ENCODE data around the gene SLC25A6. TPM values are rescaled to one million over a fixed set of nuclear protein-coding genes. Genes with fewer than 3 reads are reported as not detected.

SLC25A6 gene
- polyA plus RNA-seq (2013): 444 and 461 TPM in 2 replicates

GRCh38 chrX:1391707-1392375 is at the start of gene SLC25A6:
SLC25A6 (minus strand) TSS chrX:1392113; CDS start chrX:1392009, 104 bp downstream.
- Histone ChIP-seq H3K79me2 (ENCODE audit: control insufficient read depth, insufficient read depth, low read length, poor library complexity) (peaks cover 21% of the 10 kb centered on the region), H3K4me1 (ENCODE audit: control insufficient read depth in 1 of 2, insufficient read depth in 2 of 2, low read length in 2 of 2) (peaks cover 8 to 9% of the 10 kb centered on the region in 2 experiments), H3K23ac (ENCODE audit: low read length) (no peak within 1 kb of the TSS), H2BK5ac (ENCODE audit: low read depth, low read length, poor library complexity) (peak within 1 kb of the TSS; percentile 98), H2AFZ (ENCODE audit: insufficient read depth, low read length, poor library complexity) (peak within 1 kb of the TSS; percentile 93), H2BK12ac (ENCODE audit: low read length) (peak within 1 kb of the TSS; percentile 55), H2BK120ac (ENCODE audit: insufficient read depth, low read length, poor library complexity) (peak within 1 kb of the TSS; percentile 99), H4K91ac (ENCODE audit: low read depth, low read length) (peak within 1 kb of the TSS; percentile 100), H3K4me3 (ENCODE audit: low read depth, low read length) (peak within 1 kb of the TSS; percentile 99), H3K27ac (ENCODE audit: low read depth, low read length) (peak within 1 kb of the TSS; percentile 98), H3K18ac (ENCODE audit: low read length) (peak within 1 kb of the TSS; percentile 100), H4K8ac (ENCODE audit: low read depth, low read length) (peak within 1 kb of the TSS; percentile 100), H3K9me3 (ENCODE audit: insufficient read depth, low read depth, low read length) (peaks cover 2% of the 10 kb centered on the region), H2AK5ac (ENCODE audit: low read length) (peak within 1 kb of the TSS; percentile 100), H3K27me3 (ENCODE audit: insufficient read depth, low read length) (no peaks in the 10 kb centered on the region), H3K79me1 (ENCODE audit: low read length) (peaks cover 15% of the 10 kb centered on the region), H3K9ac (ENCODE audit: low read length) (peak within 1 kb of the TSS; percentile 100), H3K36me3 (ENCODE audit: control insufficient read depth in 1 of 2, insufficient read depth in 2 of 2, low read length in 2 of 2) (peaks cover 37 to 46% of the 10 kb centered on the region in 2 experiments), H3K4ac (ENCODE audit: low read depth, low read length) (peak within 1 kb of the TSS; percentile 97), H3K14ac (ENCODE audit: low read length) (peak within 1 kb of the TSS; percentile 100), H4K12ac (ENCODE audit: low read depth, low read length) (peak within 1 kb of the TSS; percentile 100), H3K4me2 (ENCODE audit: low read length) (peak within 1 kb of the TSS; percentile 72)
- DNase-seq: peak; percentile 98 to 99
- WGBS (ENCODE audit: extremely low coverage, insufficient coverage, insufficient read length): no CpG with 5 or more reads among the region's 90 CpGs

- H3K4ac ChIP-seq (ENCODE audit: low read depth, low read length): no peak overlapping the region
- H3K36me3 ChIP-seq (ENCODE audit: control insufficient read depth in 1 of 2, insufficient read depth in 2 of 2, low read length in 2 of 2): peaks cover 26 to 29% of the 10 kb centered on the region in 2 experiments
- H4K12ac ChIP-seq (ENCODE audit: low read depth, low read length): no peak overlapping the region
- H3K27ac ChIP-seq (ENCODE audit: low read depth, low read length): no peak overlapping the region
- H2BK120ac ChIP-seq (ENCODE audit: insufficient read depth, low read length, poor library complexity): no peak overlapping the region
- no peak overlapping the region for H3K14ac ChIP-seq (ENCODE audit: low read length)
- H4K8ac ChIP-seq (ENCODE audit: low read depth, low read length): no peak overlapping the region
- H3K23ac ChIP-seq (ENCODE audit: low read length): no peak overlapping the region
- no peak overlapping the region for H3K4me3 ChIP-seq (ENCODE audit: low read depth, low read length)
- no peaks in the 10 kb centered on the region for H3K27me3 ChIP-seq (ENCODE audit: insufficient read depth, low read length)
- H2BK5ac ChIP-seq (ENCODE audit: low read depth, low read length, poor library complexity): no peak overlapping the region
- H2AFZ ChIP-seq (ENCODE audit: insufficient read depth, low read length, poor library complexity): no peak overlapping the region
- no peak overlapping the region for H3K9ac ChIP-seq (ENCODE audit: low read length)
- H4K91ac ChIP-seq (ENCODE audit: low read depth, low read length): no peak overlapping the region
- no peak overlapping the region for H3K4me2 ChIP-seq (ENCODE audit: low read length)
- H3K79me1 ChIP-seq (ENCODE audit: low read length): no peaks in the 10 kb centered on the region
- no CpG with 5 or more reads among the region's 6 CpGs for WGBS (ENCODE audit: extremely low coverage, insufficient coverage, insufficient read length)
- DNase-seq: no peak
- no peak overlapping the region for H2BK12ac ChIP-seq (ENCODE audit: low read length)
- peaks cover 15% of the 10 kb centered on the region for H3K9me3 ChIP-seq (ENCODE audit: insufficient read depth, low read depth, low read length)
- no peak overlapping the region for H2AK5ac ChIP-seq (ENCODE audit: low read length)
- H3K18ac ChIP-seq (ENCODE audit: low read length): no peak overlapping the region
- no peaks in the 10 kb centered on the region for H3K79me2 ChIP-seq (ENCODE audit: control insufficient read depth, insufficient read depth, low read length, poor library complexity)
- H3K4me1 ChIP-seq (ENCODE audit: control insufficient read depth in 1 of 2, insufficient read depth in 2 of 2, low read length in 2 of 2): no peaks in the 10 kb centered on the region
Observed at GRCh38 chrX:1440506-1440905, 48.6 kb upstream of the SLC25A6 start.

GRCh38 chrX:1435241-1435895 is 43.5 kb upstream of the SLC25A6 start:
- H2BK120ac ChIP-seq (ENCODE audit: insufficient read depth, low read length, poor library complexity): no peak overlapping the region
- H4K91ac ChIP-seq (ENCODE audit: low read depth, low read length): no peak overlapping the region
- WGBS (ENCODE audit: extremely low coverage, insufficient coverage, insufficient read length): no CpG with 5 or more reads among the region's 20 CpGs

GRCh38 chrX:1434871-1435240 is 42.9 kb upstream of the SLC25A6 start:
- DNase-seq: no peak
- no peak overlapping the region for H3K4me2 ChIP-seq (ENCODE audit: low read length)
- H3K4me1 ChIP-seq (ENCODE audit: control insufficient read depth in 1 of 2, insufficient read depth in 2 of 2, low read length in 2 of 2): no peaks in the 10 kb centered on the region
- H3K36me3 ChIP-seq (ENCODE audit: control insufficient read depth in 1 of 2, insufficient read depth in 2 of 2, low read length in 2 of 2): peaks cover 37 to 41% of the 10 kb centered on the region in 2 experiments
- no peak overlapping the region for H2BK120ac ChIP-seq (ENCODE audit: insufficient read depth, low read length, poor library complexity)
- H4K12ac ChIP-seq (ENCODE audit: low read depth, low read length): no peak overlapping the region
- no peak overlapping the region for H3K23ac ChIP-seq (ENCODE audit: low read length)
- H3K79me1 ChIP-seq (ENCODE audit: low read length): no peaks in the 10 kb centered on the region
- H4K8ac ChIP-seq (ENCODE audit: low read depth, low read length): no peak overlapping the region
- H3K27ac ChIP-seq (ENCODE audit: low read depth, low read length): no peak overlapping the region
- H3K4me3 ChIP-seq (ENCODE audit: low read depth, low read length): no peak overlapping the region
- H3K14ac ChIP-seq (ENCODE audit: low read length): no peak overlapping the region
- no peaks in the 10 kb centered on the region for H3K27me3 ChIP-seq (ENCODE audit: insufficient read depth, low read length)
- no peak overlapping the region for H3K4ac ChIP-seq (ENCODE audit: low read depth, low read length)
- no peak overlapping the region for H2BK12ac ChIP-seq (ENCODE audit: low read length)
- H3K9ac ChIP-seq (ENCODE audit: low read length): no peak overlapping the region
- no peak overlapping the region for H2AFZ ChIP-seq (ENCODE audit: insufficient read depth, low read length, poor library complexity)
- no peak overlapping the region for H4K91ac ChIP-seq (ENCODE audit: low read depth, low read length)
- H3K18ac ChIP-seq (ENCODE audit: low read length): no peak overlapping the region
- no peak overlapping the region for H2AK5ac ChIP-seq (ENCODE audit: low read length)
- H3K9me3 ChIP-seq (ENCODE audit: insufficient read depth, low read depth, low read length): peaks cover 2% of the 10 kb centered on the region
- WGBS (ENCODE audit: extremely low coverage, insufficient coverage, insufficient read length): no CpG with 5 or more reads among the region's 22 CpGs
- H2BK5ac ChIP-seq (ENCODE audit: low read depth, low read length, poor library complexity): no peak overlapping the region
- no peaks in the 10 kb centered on the region for H3K79me2 ChIP-seq (ENCODE audit: control insufficient read depth, insufficient read depth, low read length, poor library complexity)

More at GRCh38 chrX:1435241-1435895, 43.5 kb upstream of the SLC25A6 start:
- Histone ChIP-seq H3K14ac (ENCODE audit: low read length) (no peak overlapping the region), H3K9ac (ENCODE audit: low read length) (no peak overlapping the region), H3K4me1 (ENCODE audit: control insufficient read depth in 1 of 2, insufficient read depth in 2 of 2, low read length in 2 of 2) (no peaks in the 10 kb centered on the region), H3K79me1 (ENCODE audit: low read length) (no peaks in the 10 kb centered on the region), H3K27ac (ENCODE audit: low read depth, low read length) (no peak overlapping the region), H2AK5ac (ENCODE audit: low read length) (no peak overlapping the region), H3K4me3 (ENCODE audit: low read depth, low read length) (no peak overlapping the region), H3K27me3 (ENCODE audit: insufficient read depth, low read length) (no peaks in the 10 kb centered on the region), H3K4me2 (ENCODE audit: low read length) (no peak overlapping the region), H3K23ac (ENCODE audit: low read length) (no peak overlapping the region), H3K18ac (ENCODE audit: low read length) (no peak overlapping the region), H4K12ac (ENCODE audit: low read depth, low read length) (no peak overlapping the region), H2BK12ac (ENCODE audit: low read length) (no peak overlapping the region), H2BK5ac (ENCODE audit: low read depth, low read length, poor library complexity) (no peak overlapping the region), H3K4ac (ENCODE audit: low read depth, low read length) (no peak overlapping the region), H2AFZ (ENCODE audit: insufficient read depth, low read length, poor library complexity) (no peak overlapping the region), H4K8ac (ENCODE audit: low read depth, low read length) (no peak overlapping the region), H3K36me3 (ENCODE audit: control insufficient read depth in 1 of 2, insufficient read depth in 2 of 2, low read length in 2 of 2) (peaks cover 37 to 41% of the 10 kb centered on the region in 2 experiments), H3K79me2 (ENCODE audit: control insufficient read depth, insufficient read depth, low read length, poor library complexity) (no peaks in the 10 kb centered on the region), H3K9me3 (ENCODE audit: insufficient read depth, low read depth, low read length) (peaks cover 2% of the 10 kb centered on the region)
- no peak for DNase-seq

Data from trophoblast cell (in vitro differentiated cells and primary cell).